ENCODE data around the gene G6PC2. TPM values are rescaled to one million over a fixed set of nuclear protein-coding genes. Genes with fewer than 3 reads are reported as not detected.
A peak's percentile ranks its signal among the peaks of the same experiment; 100 is the strongest.
"Not testable (repeated sequence)": the region's sequence is repeated elsewhere in the genome, so short reads cannot be mapped to it uniquely, and the experiment has no call there.

The G6PC2 gene
- total RNA-seq, 1 experiment from 2014 or later, result not detected

DNA sequence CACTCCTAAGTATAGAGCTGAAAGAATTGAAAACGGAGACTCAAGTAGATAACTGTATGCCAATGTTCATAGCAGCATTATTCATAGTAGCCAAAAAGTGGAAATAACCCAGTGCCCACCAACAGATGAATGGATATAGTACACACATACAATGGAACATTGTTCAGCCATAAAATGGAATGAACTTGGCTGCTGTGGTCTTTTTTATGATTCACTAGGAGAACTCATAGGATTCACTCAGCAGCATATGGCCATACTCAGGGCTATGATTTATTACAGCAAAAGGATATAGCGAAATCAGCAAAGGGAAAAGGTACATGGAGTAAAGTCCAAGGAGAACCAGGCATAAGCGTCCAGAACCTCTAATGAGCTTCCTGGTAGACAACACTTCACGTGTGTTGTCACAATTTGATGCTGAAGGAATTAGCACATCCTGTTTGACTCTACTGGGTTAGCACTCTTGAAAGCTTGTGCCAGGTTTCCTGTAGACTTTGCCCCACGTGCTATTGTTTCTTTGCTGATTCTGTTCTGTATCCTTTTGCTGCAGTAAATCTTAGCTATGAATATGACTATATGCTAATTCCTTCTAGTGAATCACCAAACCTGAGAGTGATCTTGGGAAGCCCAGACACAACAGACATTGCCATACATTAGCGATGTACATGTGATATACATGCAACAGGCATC lies 26.6 kb upstream of the G6PC2 start:
- H3K27me3 ChIP-seq (replicated peaks; ENCODE audit: insufficient read depth, low read depth, low read length, poor library complexity), result no peaks in the 10 kb centered on the region
- no TSS peak for BruUV-seq (replicated peaks)
- TF ChIP-seq, protein P1, sequence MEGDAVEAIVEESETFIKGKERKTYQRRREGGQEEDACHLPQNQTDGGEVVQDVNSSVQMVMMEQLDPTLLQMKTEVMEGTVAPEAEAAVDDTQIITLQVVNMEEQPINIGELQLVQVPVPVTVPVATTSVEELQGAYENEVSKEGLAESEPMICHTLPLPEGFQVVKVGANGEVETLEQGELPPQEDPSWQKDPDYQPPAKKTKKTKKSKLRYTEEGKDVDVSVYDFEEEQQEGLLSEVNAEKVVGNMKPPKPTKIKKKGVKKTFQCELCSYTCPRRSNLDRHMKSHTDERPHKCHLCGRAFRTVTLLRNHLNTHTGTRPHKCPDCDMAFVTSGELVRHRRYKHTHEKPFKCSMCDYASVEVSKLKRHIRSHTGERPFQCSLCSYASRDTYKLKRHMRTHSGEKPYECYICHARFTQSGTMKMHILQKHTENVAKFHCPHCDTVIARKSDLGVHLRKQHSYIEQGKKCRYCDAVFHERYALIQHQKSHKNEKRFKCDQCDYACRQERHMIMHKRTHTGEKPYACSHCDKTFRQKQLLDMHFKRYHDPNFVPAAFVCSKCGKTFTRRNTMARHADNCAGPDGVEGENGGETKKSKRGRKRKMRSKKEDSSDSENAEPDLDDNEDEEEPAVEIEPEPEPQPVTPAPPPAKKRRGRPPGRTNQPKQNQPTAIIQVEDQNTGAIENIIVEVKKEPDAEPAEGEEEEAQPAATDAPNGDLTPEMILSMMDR (conservative IDR thresholded peaks at IDR 0.05; ENCODE audit: low read depth, low read length), result no peak
- no peak for TF ChIP-seq EZH2 (IDR thresholded peaks at IDR 0.05; ENCODE audit: borderline replicate concordance, low read depth, low read length, poor library complexity, severe bottlenecking)
- no peak for DNase-seq (ENCODE audit: low spot score)
- no peak overlapping the region for H3K27ac ChIP-seq (ENCODE audit: low read depth, low read length, poor library complexity, severe bottlenecking)
- no peaks in the 10 kb centered on the region for H3K9me3 ChIP-seq (ENCODE audit: low read depth, low read length, poor library complexity, severe bottlenecking)
- H3K4me3 ChIP-seq (ENCODE audit: low read depth, low read length, poor library complexity, severe bottlenecking), result no peak overlapping the region
- peaks cover 23% of the 10 kb centered on the region for H3K36me3 ChIP-seq (ENCODE audit: insufficient read depth, low read length, poor library complexity, severe bottlenecking)
- POLR2A ChIA-PET (ENCODE audit: low non-redundant PET), result no interaction called here
- intact Hi-C loops (cut with micrococcal nuclease; ENCODE audit: unreplicated experiment), result no loop called here
- CTCF ChIA-PET, result no interaction called here
- H3K4me1 ChIP-seq (ENCODE audit: insufficient read depth, low read length, poor library complexity, severe bottlenecking), result no peaks in the 10 kb centered on the region

DNA sequence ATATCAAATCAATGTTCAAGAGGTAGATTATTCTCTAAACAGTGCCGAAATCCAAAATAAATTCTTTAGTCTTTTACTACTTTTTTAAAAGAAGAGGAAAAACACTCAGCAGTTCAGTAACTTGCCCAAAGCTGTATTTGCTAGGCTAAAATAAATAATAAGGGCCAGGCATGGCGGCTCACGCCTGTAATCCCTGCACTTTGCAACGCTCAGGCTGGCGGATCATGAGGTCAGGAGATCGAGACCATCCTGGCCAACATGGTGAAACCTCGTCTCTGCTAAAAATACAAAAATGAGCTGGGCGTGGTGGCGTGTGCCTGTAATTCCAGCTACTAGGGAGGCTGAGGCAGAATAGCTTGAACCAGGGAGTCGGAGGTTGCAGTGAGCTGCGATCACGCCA lies 18.9 kb upstream of the G6PC2 start:
- H3K27me3 ChIP-seq (replicated peaks; ENCODE audit: insufficient read depth, low read depth, low read length, poor library complexity); H3K9me3 ChIP-seq (ENCODE audit: low read depth, low read length, poor library complexity, severe bottlenecking); H3K27ac ChIP-seq (ENCODE audit: low read depth, low read length, poor library complexity, severe bottlenecking); CTCF ChIA-PET; POLR2A ChIA-PET (ENCODE audit: low non-redundant PET); H3K4me1 ChIP-seq (ENCODE audit: insufficient read depth, low read length, poor library complexity, severe bottlenecking); DNase-seq (ENCODE audit: low spot score); intact Hi-C loops (cut with micrococcal nuclease; ENCODE audit: unreplicated experiment); H3K4me3 ChIP-seq (ENCODE audit: low read depth, low read length, poor library complexity, severe bottlenecking); BruUV-seq (replicated peaks): not testable (repeated sequence)
- H3K36me3 ChIP-seq (ENCODE audit: insufficient read depth, low read length, poor library complexity, severe bottlenecking), result peaks cover 10% of the 10 kb centered on the region

DNA sequence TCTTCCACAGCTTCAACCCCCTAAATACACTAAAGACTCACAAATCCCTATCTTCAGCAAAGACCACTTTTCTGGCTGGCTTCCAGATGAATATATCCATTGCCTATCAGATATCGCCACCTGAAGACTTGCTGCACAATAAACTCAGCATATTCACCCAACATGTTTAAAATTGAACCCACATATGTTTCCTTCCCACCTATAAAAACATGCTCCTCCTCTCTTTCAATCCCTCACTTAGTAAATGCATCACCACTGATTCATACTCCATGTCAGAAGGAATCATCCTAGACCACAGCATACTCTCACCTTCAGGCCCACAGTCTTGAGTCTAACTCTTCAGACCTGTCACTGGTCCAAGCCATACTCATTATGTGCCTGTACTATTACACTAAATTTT lies 16.1 kb upstream of the G6PC2 start:
- Histone ChIP-seq H3K9me3 (ENCODE audit: low read depth, low read length, poor library complexity, severe bottlenecking) (no peaks in the 10 kb centered on the region), H3K4me1 (ENCODE audit: insufficient read depth, low read length, poor library complexity, severe bottlenecking) (peaks cover 5% of the 10 kb centered on the region), H3K36me3 (ENCODE audit: insufficient read depth, low read length, poor library complexity, severe bottlenecking) (peaks cover 16% of the 10 kb centered on the region), H3K27ac (ENCODE audit: low read depth, low read length, poor library complexity, severe bottlenecking) (no peak overlapping the region), H3K27me3 (replicated peaks; ENCODE audit: insufficient read depth, low read depth, low read length, poor library complexity) (no peaks in the 10 kb centered on the region), H3K4me3 (ENCODE audit: low read depth, low read length, poor library complexity, severe bottlenecking) (no peak overlapping the region)
- ChIA-PET CTCF (no interaction called here), POLR2A (ENCODE audit: low non-redundant PET) (interaction anchor here (0.7 kb wide), 1 partner anchor 1400 kb away, joined by 3 read pairs; no protein-coding TSS in a partner anchor)
- TF ChIP-seq, protein P1 (conservative IDR thresholded peaks at IDR 0.05; ENCODE audit: low read depth, low read length), result no peak
- no peak for TF ChIP-seq EZH2 (IDR thresholded peaks at IDR 0.05; ENCODE audit: borderline replicate concordance, low read depth, low read length, poor library complexity, severe bottlenecking)
- no TSS peak for BruUV-seq (replicated peaks)
- DNase-seq (ENCODE audit: low spot score), result no peak
- intact Hi-C loops (cut with micrococcal nuclease; ENCODE audit: unreplicated experiment), result no loop called here

DNA sequence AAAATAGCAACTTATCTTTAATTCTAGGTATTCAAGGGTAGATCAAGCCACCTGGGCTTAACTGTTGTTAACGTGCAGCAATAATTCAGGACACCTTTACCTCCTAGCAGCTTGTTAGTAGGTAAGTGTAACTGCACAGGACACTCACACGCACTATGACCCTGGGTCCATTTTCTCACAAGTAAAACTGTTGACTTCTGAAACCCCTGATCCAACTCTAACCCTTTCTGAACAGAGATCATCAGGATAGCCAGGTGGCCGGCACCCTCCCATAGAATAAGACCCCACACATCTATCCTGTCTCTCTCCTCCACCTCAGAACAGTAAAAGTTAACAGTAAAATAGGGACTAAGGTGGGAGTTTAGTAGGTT lies 11.5 kb upstream of the G6PC2 start:
- TF ChIP-seq EZH2 (IDR thresholded peaks at IDR 0.05; ENCODE audit: borderline replicate concordance, low read depth, low read length, poor library complexity, severe bottlenecking), result no peak
- TF ChIP-seq, protein P1 (conservative IDR thresholded peaks at IDR 0.05; ENCODE audit: low read depth, low read length), result no peak
- intact Hi-C loops (cut with micrococcal nuclease; ENCODE audit: unreplicated experiment), result no loop called here
- Histone ChIP-seq H3K27me3 (replicated peaks; ENCODE audit: insufficient read depth, low read depth, low read length, poor library complexity) (no peaks in the 10 kb centered on the region), H3K4me1 (ENCODE audit: insufficient read depth, low read length, poor library complexity, severe bottlenecking) (peaks cover 5% of the 10 kb centered on the region), H3K27ac (ENCODE audit: low read depth, low read length, poor library complexity, severe bottlenecking) (peak overlapping the region; percentile 76), H3K4me3 (ENCODE audit: low read depth, low read length, poor library complexity, severe bottlenecking) (peak overlapping the region; percentile 76), H3K36me3 (ENCODE audit: insufficient read depth, low read length, poor library complexity, severe bottlenecking) (peaks cover 8% of the 10 kb centered on the region), H3K9me3 (ENCODE audit: low read depth, low read length, poor library complexity, severe bottlenecking) (no peaks in the 10 kb centered on the region)
- DNase-seq (ENCODE audit: low spot score), result no peak
- ChIA-PET CTCF (no interaction called here), POLR2A (ENCODE audit: low non-redundant PET) (no interaction called here)
- BruUV-seq (replicated peaks), result TSS peak; percentile 47
